ENCODE data around the gene NAALADL1.

The NAALADL1 gene

DNA sequence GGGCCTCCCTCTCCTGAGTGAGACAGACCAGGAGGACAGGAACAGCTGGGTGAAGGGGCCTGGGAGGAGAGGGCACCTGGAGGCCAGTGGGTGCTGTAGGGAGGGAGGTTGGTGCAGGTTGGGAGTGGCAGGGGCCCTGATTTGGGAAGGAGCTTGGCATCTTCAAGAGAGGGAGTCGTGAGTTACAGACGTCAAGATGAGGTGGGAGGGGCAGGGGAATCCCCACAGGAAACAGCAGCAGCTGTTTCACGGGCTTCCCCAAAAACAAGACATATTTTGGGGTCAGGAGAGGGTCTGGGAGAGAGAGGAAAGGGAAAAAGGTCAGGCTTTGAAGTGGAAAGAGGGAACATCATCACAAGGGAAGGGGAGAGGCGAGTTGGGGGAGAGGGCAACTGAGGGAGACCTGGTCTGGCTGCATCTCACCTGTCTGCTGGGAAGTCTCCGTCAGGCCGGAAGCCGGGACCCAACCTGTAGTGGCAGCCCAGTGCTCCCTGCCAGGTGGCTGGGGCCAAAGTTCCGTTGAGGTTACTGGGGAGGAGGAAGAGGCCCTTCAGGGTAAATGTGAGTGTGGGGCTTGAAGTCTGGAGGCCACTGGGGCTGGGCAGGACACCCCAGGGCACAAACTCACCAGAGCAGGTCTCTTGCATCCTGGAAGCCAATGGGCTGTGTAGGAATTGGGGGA, 4.4 kb downstream of the NAALADL1 start:
- DNase-seq (ENCODE audit: low read depth): no peak
- H3K4me3 ChIP-seq (ENCODE audit: low read length): no peak overlapping the region
- TF ChIP-seq, protein P1, sequence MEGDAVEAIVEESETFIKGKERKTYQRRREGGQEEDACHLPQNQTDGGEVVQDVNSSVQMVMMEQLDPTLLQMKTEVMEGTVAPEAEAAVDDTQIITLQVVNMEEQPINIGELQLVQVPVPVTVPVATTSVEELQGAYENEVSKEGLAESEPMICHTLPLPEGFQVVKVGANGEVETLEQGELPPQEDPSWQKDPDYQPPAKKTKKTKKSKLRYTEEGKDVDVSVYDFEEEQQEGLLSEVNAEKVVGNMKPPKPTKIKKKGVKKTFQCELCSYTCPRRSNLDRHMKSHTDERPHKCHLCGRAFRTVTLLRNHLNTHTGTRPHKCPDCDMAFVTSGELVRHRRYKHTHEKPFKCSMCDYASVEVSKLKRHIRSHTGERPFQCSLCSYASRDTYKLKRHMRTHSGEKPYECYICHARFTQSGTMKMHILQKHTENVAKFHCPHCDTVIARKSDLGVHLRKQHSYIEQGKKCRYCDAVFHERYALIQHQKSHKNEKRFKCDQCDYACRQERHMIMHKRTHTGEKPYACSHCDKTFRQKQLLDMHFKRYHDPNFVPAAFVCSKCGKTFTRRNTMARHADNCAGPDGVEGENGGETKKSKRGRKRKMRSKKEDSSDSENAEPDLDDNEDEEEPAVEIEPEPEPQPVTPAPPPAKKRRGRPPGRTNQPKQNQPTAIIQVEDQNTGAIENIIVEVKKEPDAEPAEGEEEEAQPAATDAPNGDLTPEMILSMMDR (conservative IDR thresholded peaks at IDR 0.05; ENCODE audit: low read depth, low read length): no peak

DNA sequence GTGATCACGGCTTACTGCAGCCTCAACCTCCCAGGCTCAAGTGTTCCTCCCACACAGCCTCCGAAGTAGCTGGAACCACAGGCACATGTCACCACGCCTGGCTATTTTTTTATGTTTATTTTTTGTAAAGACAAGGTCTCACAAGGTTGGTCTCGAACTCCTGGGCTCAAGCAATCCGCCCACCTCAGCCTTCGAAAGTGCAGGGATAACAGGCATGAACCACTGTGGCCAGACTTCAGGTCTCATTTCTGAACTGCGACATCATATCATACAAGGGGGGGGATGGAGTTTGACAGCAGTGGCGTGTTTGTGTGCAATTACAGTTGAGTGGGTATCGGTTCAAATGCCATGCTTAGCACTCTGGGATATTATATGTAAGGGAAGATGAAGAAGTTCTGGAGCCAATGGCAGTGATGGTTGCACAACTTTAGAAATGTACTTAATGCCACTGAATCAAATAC, 6.9 kb downstream of the NAALADL1 start:
- DNase-seq (ENCODE audit: low read depth): no peak
- no peak overlapping the region for H3K4me3 ChIP-seq (ENCODE audit: low read length)
- TF ChIP-seq, protein P1 (conservative IDR thresholded peaks at IDR 0.05; ENCODE audit: low read depth, low read length): no peak

DNA sequence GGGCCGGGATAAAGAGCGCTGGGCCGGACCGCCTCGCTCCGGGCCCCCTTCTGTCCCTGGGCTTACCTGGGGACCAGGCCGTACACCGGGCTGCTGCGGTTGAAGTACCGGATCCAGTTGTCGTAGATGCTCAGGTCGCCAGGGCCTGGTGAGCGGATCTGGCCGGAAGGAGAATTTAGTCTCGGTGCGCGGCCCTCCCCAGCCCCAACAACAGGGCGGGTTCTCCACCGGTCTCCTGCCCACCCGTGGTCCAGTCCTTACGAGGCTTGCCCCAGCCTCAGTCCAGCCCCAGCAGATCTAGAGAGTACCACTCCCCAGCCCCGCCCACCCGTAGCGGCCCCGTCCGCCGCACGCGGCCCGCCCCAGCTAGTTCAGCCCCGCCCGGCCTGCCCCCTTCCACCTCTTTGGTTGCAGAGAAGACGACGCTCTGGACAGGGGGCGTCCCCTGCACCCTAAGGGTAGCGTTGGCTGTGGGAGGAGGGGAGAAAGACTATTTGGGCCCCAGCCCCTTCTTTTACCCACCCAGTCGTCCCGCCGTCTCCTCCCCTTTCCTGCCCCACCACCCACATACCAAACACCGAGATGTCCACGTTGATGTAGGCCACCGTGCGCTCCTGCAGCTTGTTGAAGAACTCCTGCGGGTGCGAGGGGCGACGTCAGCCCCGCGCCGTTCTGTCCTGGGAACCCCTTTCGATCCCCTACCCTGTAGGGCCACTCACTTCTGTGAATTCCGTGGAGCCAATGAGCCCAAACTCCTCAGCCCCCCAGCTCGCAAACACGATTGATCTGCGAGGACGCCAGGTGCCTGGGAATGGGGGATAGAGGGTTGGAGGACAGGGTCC, 10.6 kb downstream of the NAALADL1 start:
- no peak for DNase-seq (ENCODE audit: low read depth)
- TF ChIP-seq, protein P1 (conservative IDR thresholded peaks at IDR 0.05; ENCODE audit: low read depth, low read length): no peak
- H3K4me3 ChIP-seq (ENCODE audit: low read length): peak overlapping the region; percentile 47

DNA sequence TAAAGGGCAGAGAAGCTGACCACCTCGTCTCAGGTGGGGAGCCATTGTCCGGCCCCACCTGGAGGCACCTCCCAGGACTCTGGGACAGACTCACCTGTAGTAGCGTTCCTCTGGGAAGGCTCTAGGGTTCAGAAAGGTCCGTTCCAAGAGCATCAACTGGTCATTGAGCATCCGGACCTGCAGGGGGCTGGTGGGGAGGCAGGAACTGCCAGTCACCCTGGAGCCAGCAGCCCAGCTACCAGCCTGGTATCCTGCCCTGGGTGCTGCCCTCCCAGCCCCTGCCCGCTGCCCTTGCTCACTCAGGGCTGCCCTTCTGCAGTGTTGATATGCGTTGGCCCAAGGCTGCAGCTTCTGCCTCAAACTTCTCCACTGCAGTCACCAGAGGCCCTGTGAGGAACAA, 12.6 kb downstream of the NAALADL1 start:
- no peak for DNase-seq (ENCODE audit: low read depth)
- TF ChIP-seq, protein P1 (conservative IDR thresholded peaks at IDR 0.05; ENCODE audit: low read depth, low read length): no peak
- H3K4me3 ChIP-seq (ENCODE audit: low read length): no peak overlapping the region

DNA sequence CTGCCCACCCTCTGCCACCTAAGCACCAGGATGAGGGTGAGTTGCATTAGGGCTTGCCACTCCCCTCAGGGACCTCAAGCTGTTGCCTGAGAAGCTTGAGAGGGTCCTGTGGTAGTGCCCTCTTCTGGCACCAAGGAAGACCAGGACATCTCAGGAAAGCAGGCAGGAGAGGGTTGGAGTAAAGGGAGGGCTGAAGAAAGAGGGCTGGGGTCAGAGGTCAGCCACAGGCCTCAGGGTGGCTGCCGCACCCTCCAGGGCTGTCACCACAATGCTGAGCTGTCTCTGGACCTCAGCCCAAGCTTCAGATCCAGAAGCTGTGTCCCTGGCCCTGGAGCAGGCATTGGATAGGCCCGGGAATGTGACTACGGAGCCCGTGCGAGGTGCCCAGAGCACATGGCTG, 13.3 kb downstream of the NAALADL1 start:
- DNase-seq (ENCODE audit: low read depth): no peak

DNA sequence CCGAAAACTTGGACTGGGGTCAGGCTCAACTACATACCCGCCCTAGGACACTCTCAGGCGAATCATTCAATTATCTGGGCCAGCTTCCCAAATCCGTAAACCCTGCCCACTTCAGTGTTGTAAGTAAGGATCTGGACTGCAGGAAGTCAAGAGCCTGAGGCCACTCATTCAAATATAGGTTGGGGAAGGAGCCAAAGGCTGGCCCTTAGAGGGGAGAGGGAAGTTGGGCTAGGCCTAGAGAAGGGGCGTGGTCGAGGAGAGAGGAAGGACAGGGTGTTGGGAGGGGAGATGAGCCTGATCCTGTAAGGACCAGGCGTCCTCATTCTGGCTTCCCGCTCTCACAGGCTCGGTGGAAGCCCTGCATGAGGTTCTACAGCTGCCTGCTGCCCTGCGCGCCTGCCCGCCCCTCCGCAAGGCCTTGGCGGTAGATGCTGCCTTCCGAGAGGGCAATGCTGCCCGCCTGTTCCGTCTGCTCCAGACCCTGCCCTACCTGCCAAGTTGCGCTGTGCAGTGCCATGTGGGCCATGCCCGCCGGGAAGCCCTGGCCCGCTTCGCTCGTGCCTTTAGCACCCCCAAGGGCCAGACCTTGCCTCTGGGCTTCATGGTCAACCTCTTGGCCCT, 14.4 kb downstream of the NAALADL1 start:
- TF ChIP-seq, protein P1 (conservative IDR thresholded peaks at IDR 0.05; ENCODE audit: low read depth, low read length): no peak
- H3K4me3 ChIP-seq (ENCODE audit: low read length): no peak overlapping the region
- no peak for DNase-seq (ENCODE audit: low read depth)

More for the DNA sequence above, 13.3 kb downstream of the NAALADL1 start:
- TF ChIP-seq, protein P1 (conservative IDR thresholded peaks at IDR 0.05; ENCODE audit: low read depth, low read length): no peak
- no peak overlapping the region for H3K4me3 ChIP-seq (ENCODE audit: low read length)
